K562 (cell line): ENCODE measurements around the gene CTSH. TPM values are rescaled to one million over a fixed set of nuclear protein-coding genes. Genes with fewer than 3 reads are reported as not detected.

Experiments used
- EGR1 ChIP-seq: fragments of 450-650 bp; conservative IDR thresholded peaks from 2 replicates; pipeline ENCODE4 v1.6.1; 2017; ENCODE audit warnings: mild to moderate bottlenecking
- HNRNPH1 ChIP-seq: fragments of 200-400 bp; formaldehyde crosslinking; optimal IDR thresholded peaks from 2 replicates; pipeline ENCODE3; 2017; ENCODE audit warnings: low read depth, mild to moderate bottlenecking, low read length, moderate library complexity
- NEUROD1 ChIP-seq: fragments of 150-350 bp; IDR thresholded peaks from 2 replicates; pipeline ENCODE4 v1.6.1; 2014; ENCODE audit warnings: borderline replicate concordance, low read length, low read depth; ENCODE audit not compliant: partially characterized antibody
- SAFB ChIP-seq: fragments of 200-400 bp; formaldehyde crosslinking; IDR thresholded peaks from 2 replicates; pipeline ENCODE4 v1.6.1; 2017; ENCODE audit warnings: low read depth, low read length, borderline replicate concordance
- SMAD4 ChIP-seq: fragments of 250-450 bp; sonication (Bioruptor Pico); conservative IDR thresholded peaks from 2 replicates; pipeline ENCODE4 v1.8.0; 2021; ENCODE audit warnings: inconsistent platforms, mild to moderate bottlenecking, moderate library complexity
- TARDBP ChIP-seq: fragments of 450-650 bp; IDR thresholded peaks from 2 replicates; pipeline ENCODE4 v1.6.1; 2016
- TBP ChIP-seq: optimal IDR thresholded peaks from 2 replicates; pipeline ENCODE3; 2011; ENCODE audit warnings: low read depth, low read length, improper control_type of control experiment
- TEAD4 ChIP-seq, 2 experiments: sonication (generic) in 1 of 2; formaldehyde crosslinking in 1 of 2; IDR thresholded peaks; 2 replicates each; pipeline versions ENCODE4 v1.6.1 to v1.8.0; 2012 to 2022; ENCODE audit warnings: borderline replicate concordance in 1 of 2, inconsistent platforms in 1 of 2, low read length in 1 of 2, mild to moderate bottlenecking in 1 of 2, missing genetic modification reagents in 1 of 2
- TFAP4 ChIP-seq: sonication (generic); formaldehyde crosslinking; IDR thresholded peaks from 2 replicates; pipeline ENCODE4 v1.8.0; 2022; ENCODE audit warnings: missing genetic modification reagents, mild to moderate bottlenecking, moderate library complexity, borderline replicate concordance
- USF1 ChIP-seq: sonication (generic); formaldehyde crosslinking; IDR thresholded peaks from 2 replicates; pipeline ENCODE4 v1.9.0; 2022; ENCODE audit warnings: mild to moderate bottlenecking, missing genetic modification reagents
- polyA plus RNA-seq, 8 experiments: library from polyadenylated mRNA; depleted of rRNA in 4 of 8; stranded (reverse) in 5 of 8; unstranded in 3 of 8; fragments of >200 nt; fragmentation: Nextera tagmentation in 2 of 8; fragmentation: Illumina TruSeq in 1 of 8; extraction: Ambion mirVana in 2 of 8; extraction: Trizol in 1 of 8; gene quantifications; 2 replicates each; pipeline versions ENCODE4 v1.2.1 to v1.2.3, GENCODE V29; 2011 to 2014; ENCODE audit warnings: inconsistent platforms in 1 of 8, missing spikeins in 1 of 8
- total RNA-seq, 7 experiments: library from RNA; depleted of rRNA in 6 of 7; stranded (reverse); fragments of >200 nt in 6 of 7; fragmentation: Illumina TruSeq in 2 of 7; extraction: Trizol in 2 of 7; gene quantifications; 2 replicates each; pipeline versions ENCODE4 v1.2.1 to v1.2.3, GENCODE V29; 2011 to 2021; ENCODE audit warnings: low replicate concordance in 1 of 7
- TF ChIP-seq, protein P1 (sequence below), 2 experiments: fragments of 150-350 bp in 1 of 2; IDR thresholded peaks; 2 replicates each; pipeline ENCODE4 v1.6.1; 2012 to 2016; ENCODE audit warnings: low read depth in 2 of 2, low read length in 2 of 2, mild to moderate bottlenecking in 1 of 2, moderate library complexity in 1 of 2
- TF ChIP-seq, protein P2 (sequence below), 2 experiments: IDR thresholded peaks; 2 replicates each; pipeline ENCODE4 v1.6.1; 2011; ENCODE audit warnings: borderline replicate concordance in 1 of 2, control low read depth in 1 of 2, low read depth in 1 of 2, low read length in 1 of 2, mild to moderate bottlenecking in 1 of 2, mixed read lengths in 1 of 2, moderate library complexity in 1 of 2; ENCODE audit not compliant: insufficient read depth in 1 of 2, insufficient read length in 1 of 2, poor library complexity in 1 of 2, severe bottlenecking in 1 of 2; ENCODE audit errors: extremely low read depth in 1 of 2
- TF ChIP-seq, protein P3 (sequence below): fragments of 250-450 bp; sonication (Bioruptor Pico); IDR thresholded peaks from 2 replicates; pipeline ENCODE4 v1.9.0; 2021; ENCODE audit warnings: mild to moderate bottlenecking

CTSH gene
- total and polyA plus RNA-seq, 9 of the 15 experiments (the other 6 are each of a cell fraction or from before 2014, with no cell fraction given): 15.0 to 462 (median 173) TPM

DNA sequence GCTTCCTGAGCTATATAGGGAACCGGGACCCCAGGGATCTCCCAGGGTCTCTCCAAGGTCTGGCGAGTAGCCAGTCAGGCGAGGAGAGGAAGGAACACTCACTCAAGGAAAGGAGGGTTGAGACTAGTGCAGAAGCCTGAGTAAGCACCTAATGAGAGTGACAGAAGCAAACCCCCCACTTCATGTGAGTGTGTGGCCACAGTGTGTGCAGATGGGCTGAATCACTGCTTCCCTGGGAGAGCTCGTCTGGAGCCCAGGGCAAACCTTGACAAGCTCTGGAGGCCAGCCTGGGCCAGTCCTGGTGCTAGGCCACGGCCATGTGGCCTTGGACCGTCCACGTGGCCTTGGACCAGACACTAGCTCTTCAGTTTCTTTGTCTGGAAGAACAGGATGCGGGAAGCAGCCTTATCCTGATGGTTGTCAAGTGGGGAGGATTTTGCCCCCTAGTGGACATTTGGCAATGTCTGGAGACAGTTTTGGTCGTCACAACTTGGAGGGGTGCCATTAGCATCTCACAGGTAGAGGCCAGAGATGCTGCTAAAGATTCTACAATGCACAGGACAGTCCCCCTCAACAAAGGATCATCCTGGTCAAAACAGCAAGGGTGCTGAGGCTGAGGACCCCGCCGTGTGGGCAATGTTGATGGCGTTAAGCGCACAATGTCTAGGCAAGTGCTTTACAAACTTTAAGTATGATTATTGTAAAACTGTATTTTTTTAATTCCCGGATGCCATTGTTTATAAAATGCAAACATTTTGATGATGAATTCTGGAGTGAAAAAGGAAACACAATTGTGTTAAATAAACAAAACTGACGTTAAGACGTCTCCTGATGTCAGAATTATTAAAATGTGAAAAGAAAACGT lies 34.8 kb upstream of the CTSH start (continued):
- peak; percentile 42; the same call in 1 of the 2 replicates for TF ChIP-seq TFAP4
- TF ChIP-seq, protein P1, sequence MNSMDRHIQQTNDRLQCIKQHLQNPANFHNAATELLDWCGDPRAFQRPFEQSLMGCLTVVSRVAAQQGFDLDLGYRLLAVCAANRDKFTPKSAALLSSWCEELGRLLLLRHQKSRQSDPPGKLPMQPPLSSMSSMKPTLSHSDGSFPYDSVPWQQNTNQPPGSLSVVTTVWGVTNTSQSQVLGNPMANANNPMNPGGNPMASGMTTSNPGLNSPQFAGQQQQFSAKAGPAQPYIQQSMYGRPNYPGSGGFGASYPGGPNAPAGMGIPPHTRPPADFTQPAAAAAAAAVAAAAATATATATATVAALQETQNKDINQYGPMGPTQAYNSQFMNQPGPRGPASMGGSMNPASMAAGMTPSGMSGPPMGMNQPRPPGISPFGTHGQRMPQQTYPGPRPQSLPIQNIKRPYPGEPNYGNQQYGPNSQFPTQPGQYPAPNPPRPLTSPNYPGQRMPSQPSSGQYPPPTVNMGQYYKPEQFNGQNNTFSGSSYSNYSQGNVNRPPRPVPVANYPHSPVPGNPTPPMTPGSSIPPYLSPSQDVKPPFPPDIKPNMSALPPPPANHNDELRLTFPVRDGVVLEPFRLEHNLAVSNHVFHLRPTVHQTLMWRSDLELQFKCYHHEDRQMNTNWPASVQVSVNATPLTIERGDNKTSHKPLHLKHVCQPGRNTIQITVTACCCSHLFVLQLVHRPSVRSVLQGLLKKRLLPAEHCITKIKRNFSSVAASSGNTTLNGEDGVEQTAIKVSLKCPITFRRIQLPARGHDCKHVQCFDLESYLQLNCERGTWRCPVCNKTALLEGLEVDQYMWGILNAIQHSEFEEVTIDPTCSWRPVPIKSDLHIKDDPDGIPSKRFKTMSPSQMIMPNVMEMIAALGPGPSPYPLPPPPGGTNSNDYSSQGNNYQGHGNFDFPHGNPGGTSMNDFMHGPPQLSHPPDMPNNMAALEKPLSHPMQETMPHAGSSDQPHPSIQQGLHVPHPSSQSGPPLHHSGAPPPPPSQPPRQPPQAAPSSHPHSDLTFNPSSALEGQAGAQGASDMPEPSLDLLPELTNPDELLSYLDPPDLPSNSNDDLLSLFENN (IDR thresholded peaks at IDR 0.05; ENCODE audit: low read depth in 2 of 2, low read length in 2 of 2): no peak
- no peak for TF ChIP-seq TBP
- TF ChIP-seq TEAD4 (IDR thresholded peaks at IDR 0.05; ENCODE audit: low read length): no peak
- TF ChIP-seq TEAD4 (CRISPR knock-in tag; IDR thresholded peaks at IDR 0.05; ENCODE audit: borderline replicate concordance): peak; percentile 48; the same call in 1 of the 2 replicates
- no peak for TF ChIP-seq SAFB
- TF ChIP-seq TARDBP: no peak
- TF ChIP-seq, protein P2, sequence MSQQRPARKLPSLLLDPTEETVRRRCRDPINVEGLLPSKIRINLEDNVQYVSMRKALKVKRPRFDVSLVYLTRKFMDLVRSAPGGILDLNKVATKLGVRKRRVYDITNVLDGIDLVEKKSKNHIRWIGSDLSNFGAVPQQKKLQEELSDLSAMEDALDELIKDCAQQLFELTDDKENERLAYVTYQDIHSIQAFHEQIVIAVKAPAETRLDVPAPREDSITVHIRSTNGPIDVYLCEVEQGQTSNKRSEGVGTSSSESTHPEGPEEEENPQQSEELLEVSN (IDR thresholded peaks at IDR 0.05; ENCODE audit: borderline replicate concordance in 1 of 2, extremely low read depth in 1 of 2, insufficient read depth in 1 of 2, insufficient read length in 1 of 2, low read depth in 1 of 2, low read length in 1 of 2, poor library complexity in 1 of 2, severe bottlenecking in 1 of 2): peak in 1 of 2 experiments; percentile 51
- TF ChIP-seq, protein P3, sequence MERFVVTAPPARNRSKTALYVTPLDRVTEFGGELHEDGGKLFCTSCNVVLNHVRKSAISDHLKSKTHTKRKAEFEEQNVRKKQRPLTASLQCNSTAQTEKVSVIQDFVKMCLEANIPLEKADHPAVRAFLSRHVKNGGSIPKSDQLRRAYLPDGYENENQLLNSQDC (CRISPR knock-in tag): no peak
- TF ChIP-seq HNRNPH1: no peak
- peak; percentile 46 for TF ChIP-seq NEUROD1
- TF ChIP-seq SMAD4: peak; percentile 79
- no peak for TF ChIP-seq EGR1
- TF ChIP-seq USF1: peak; percentile 70
